T-cell (primary cell): ENCODE measurements around the gene SYNE2. TPM values are rescaled to one million over a fixed set of nuclear protein-coding genes. Genes with fewer than 3 reads are reported as not detected.

Source experiments
- ATAC-seq, 4 experiments: fragments of 200-7000 bp in 3 of 4; fragments of 150-1000 bp in 1 of 4; cut with Tn5 transposase; replicated peaks in 1 of 4; 1 replicate in 3 of 4; 2 replicates in 1 of 4; pipeline ENCODE4 v1.10.0; 2021; ENCODE audit warnings: moderate library complexity in 3 of 4, mild to moderate bottlenecking in 2 of 4, moderate number of reproducible peaks in 1 of 4
- CTCF ChIA-PET, 2 donors: fragments of 300-600 bp; sonication (Branson Sonifier 250); formaldehyde crosslinking; loops; one replicate each; lab custom pipeline; 2022; ENCODE audit warnings: antibody characterized with exemption in 2 of 2; lab: Charles Lee
- POLR2A ChIA-PET, 2 donors: fragments of 300-600 bp; sonication (Branson Sonifier 250); formaldehyde crosslinking; loops; one replicate each; lab custom pipeline; 2022; ENCODE audit warnings: antibody characterized with exemption in 2 of 2; lab: Charles Lee
- DNase-seq, 35 experiments: peaks; one replicate each; pipeline versions ENCODE4 v3.0.0 to v3.0.0-alpha.2; 2013 to 2023
- H3K27ac ChIP-seq: one replicate; pipeline ENCODE4 v1.5.1; 2013; ENCODE audit warnings: low read length
- H3K27me3 ChIP-seq, 2 experiments: replicated peaks in 1 of 2; 1 replicate in 1 of 2; 2 replicates in 1 of 2; pipeline versions ENCODE4 v1.6.1 to v1.7.0; 2013; ENCODE audit warnings: low read length in 1 of 2, mixed read lengths in 1 of 2; ENCODE audit not compliant: control insufficient read depth in 2 of 2, insufficient read depth in 2 of 2; ENCODE audit errors: extremely low read depth in 1 of 2
- H3K36me3 ChIP-seq, 2 donors: 1 replicate in 1 of 2; 2 replicates in 1 of 2; pipeline versions ENCODE4 v1.6.1 to v1.7.0; 2013; ENCODE audit warnings: low read length in 1 of 2; ENCODE audit not compliant: control insufficient read depth in 2 of 2, insufficient read depth in 1 of 2; ENCODE audit errors: extremely low read depth in 1 of 2
- H3K4me1 ChIP-seq, 2 experiments: 1 replicate in 1 of 2; 2 replicates in 1 of 2; pipeline versions ENCODE4 v1.6.1 to v1.7.0; 2013; ENCODE audit warnings: low read length in 2 of 2, mixed read lengths in 1 of 2; ENCODE audit not compliant: insufficient read depth in 2 of 2, control insufficient read depth in 1 of 2; ENCODE audit errors: extremely low read depth in 1 of 2
- H3K4me3 ChIP-seq, 2 donors: 1 replicate in 1 of 2; 2 replicates in 1 of 2; pipeline versions ENCODE4 v1.5.1 to v1.7.0; 2013; ENCODE audit warnings: mild to moderate bottlenecking in 2 of 2, low read length in 1 of 2, moderate library complexity in 1 of 2; ENCODE audit not compliant: control insufficient read depth in 1 of 2; ENCODE audit errors: extremely low read depth in 1 of 2
- H3K9me3 ChIP-seq: 2 replicates; pipeline ENCODE4 v1.7.0; 2013
- H3K27ac Mint-ChIP-seq, 2 donors: one replicate each; pipeline ENCODE4 v1.8.0; 2020 to 2021; ENCODE audit warnings: mild to moderate bottlenecking in 2 of 2, mixed read lengths in 2 of 2
- H3K27me3 Mint-ChIP-seq, 2 donors: one replicate each; pipeline ENCODE4 v1.8.0; 2021 to 2022; ENCODE audit warnings: mixed read lengths in 2 of 2
- H3K36me3 Mint-ChIP-seq: one replicate; pipeline ENCODE4 v1.8.0; 2021; ENCODE audit warnings: mixed read lengths
- H3K4me1 Mint-ChIP-seq, 3 donors: one replicate each; pipeline ENCODE4 v1.8.0; 2020 to 2022; ENCODE audit warnings: mixed read lengths in 3 of 3, mild to moderate bottlenecking in 1 of 3
- H3K4me3 Mint-ChIP-seq, 3 donors: one replicate each; pipeline ENCODE4 v1.8.0; 2020 to 2022; ENCODE audit warnings: mild to moderate bottlenecking in 3 of 3, mixed read lengths in 3 of 3, moderate library complexity in 3 of 3
- H3K9me3 Mint-ChIP-seq, 3 donors: one replicate each; pipeline ENCODE4 v1.8.0; 2020 to 2022; ENCODE audit warnings: mixed read lengths in 3 of 3
- WGBS: methylation state at CpG from one replicate; pipeline ENCODE4 v1.1.5; 2013; ENCODE audit warnings: missing lambda C conversion rate; ENCODE audit not compliant: insufficient coverage; 5-methylcytosine and 5-hydroxymethylcytosine counted together
- total RNA-seq, 35 experiments: library from RNA in 6 of 35; stranded (reverse) in 6 of 35; fragments of 120-200 nt in 1 of 35; gene quantifications; one replicate each; pipeline versions ENCODE4 v1.2.1 to v1.2.4 and lab custom pipeline; 2013 to 2026

Gene SYNE2
- total RNA-seq, 5 donors from 2014 or later (not counting 1 experiment from before 2014, with no cell fraction given) = 150 to 321 (median 229) TPM

GRCh38 chr14:64201296-64201695 is 348.5 kb downstream of the SYNE2 start:
- WGBS = 90% methylated on average over 1 of the region's 7 CpGs
- Mint-ChIP-seq H3K4me3 (no peak overlapping the region), H3K9me3 (no peaks in the 10 kb centered on the region), H3K27me3 (no peaks in the 10 kb centered on the region), H3K27ac (peak overlapping the region in 1 of 2 donors; percentile 71), H3K4me1 (peaks cover 19 to 40% (median 22%) of the 10 kb centered on the region in 3 donors), H3K36me3 (peaks cover 48% of the 10 kb centered on the region)
- DNase-seq (no peak), ATAC-seq (no peak)
- H3K27me3 ChIP-seq = no peaks in the 10 kb centered on the region
- H3K4me3 ChIP-seq = no peak overlapping the region
- POLR2A ChIA-PET = no interaction called here
- no peaks in the 10 kb centered on the region for H3K9me3 ChIP-seq
- peaks cover 0 to 18% of the 10 kb centered on the region in 2 donors for H3K36me3 ChIP-seq
- H3K27ac ChIP-seq = no peak overlapping the region
- peaks cover 2% of the 10 kb centered on the region in 2 experiments for H3K4me1 ChIP-seq
- CTCF ChIA-PET = no interaction called here

- DNase-seq (no peak), ATAC-seq (no peak)
- Mint-ChIP-seq H3K9me3 (no peaks in the 10 kb centered on the region), H3K36me3 (peaks cover 47% of the 10 kb centered on the region), H3K27me3 (no peaks in the 10 kb centered on the region), H3K4me1 (peaks cover 14 to 35% (median 15%) of the 10 kb centered on the region in 3 donors), H3K27ac (no peak overlapping the region), H3K4me3 (no peak overlapping the region)
- WGBS = 95% methylated on average over 16 of the region's 18 CpGs
- Histone ChIP-seq H3K4me3 (no peak overlapping the region), H3K27ac (no peak overlapping the region), H3K9me3 (no peaks in the 10 kb centered on the region), H3K27me3 (no peaks in the 10 kb centered on the region), H3K36me3 (peaks cover 0 to 20% of the 10 kb centered on the region in 2 donors), H3K4me1 (no peaks in the 10 kb centered on the region)
- POLR2A ChIA-PET = no interaction called here
- CTCF ChIA-PET = no interaction called here
Observed at GRCh38 chr14:64201921-64202545, 349.2 kb downstream of the SYNE2 start.

- CTCF ChIA-PET = no interaction called here
- no peaks in the 10 kb centered on the region for H3K9me3 ChIP-seq
- Mint-ChIP-seq H3K9me3 (no peaks in the 10 kb centered on the region), H3K36me3 (peaks cover 41% of the 10 kb centered on the region), H3K27ac (peak overlapping the region in 1 of 2 donors; percentile 71), H3K4me3 (no peak overlapping the region), H3K27me3 (no peaks in the 10 kb centered on the region), H3K4me1 (peaks cover 7 to 29% (median 11%) of the 10 kb centered on the region in 3 donors)
- H3K4me3 ChIP-seq = no peak overlapping the region
- no peak for ATAC-seq
- H3K27ac ChIP-seq = no peak overlapping the region
- DNase-seq = no peak
- peaks cover 0 to 21% of the 10 kb centered on the region in 2 donors for H3K36me3 ChIP-seq
- no peaks in the 10 kb centered on the region for H3K4me1 ChIP-seq
- WGBS = 79% methylated on average over 7 of the region's 10 CpGs
- POLR2A ChIA-PET = no interaction called here
- no peaks in the 10 kb centered on the region for H3K27me3 ChIP-seq
Observed at GRCh38 chr14:64202716-64203115, 349.9 kb downstream of the SYNE2 start.

- peak overlapping the region; percentile 3 to 13 for H3K27ac Mint-ChIP-seq
- H3K27ac ChIP-seq = no peak overlapping the region
- WGBS = no CpG with 5 or more reads among the region's 4 CpGs
- H3K9me3 Mint-ChIP-seq = no peaks in the 10 kb centered on the region
- ATAC-seq = peak in 1 of 4 experiments; percentile 17
- DNase-seq = no peak
- no peaks in the 10 kb centered on the region for H3K4me1 ChIP-seq
- no peak overlapping the region for H3K4me3 ChIP-seq
- H3K36me3 Mint-ChIP-seq = peaks cover 40% of the 10 kb centered on the region
- H3K9me3 ChIP-seq = no peaks in the 10 kb centered on the region
- no peaks in the 10 kb centered on the region for H3K27me3 ChIP-seq
- ChIA-PET POLR2A (no interaction called here), CTCF (no interaction called here)
- no peak overlapping the region for H3K4me3 Mint-ChIP-seq
- peaks cover 3 to 24% (median 11%) of the 10 kb centered on the region in 3 donors for H3K4me1 Mint-ChIP-seq
- peaks cover 0 to 24% of the 10 kb centered on the region in 2 donors for H3K36me3 ChIP-seq
- H3K27me3 Mint-ChIP-seq = no peaks in the 10 kb centered on the region
Observed at GRCh38 chr14:64203366-64204006, 350.7 kb downstream of the SYNE2 start.

- Mint-ChIP-seq H3K4me1 (peaks cover 0 to 8% (median 6%) of the 10 kb centered on the region in 3 donors), H3K27ac (no peak overlapping the region), H3K36me3 (peaks cover 41% of the 10 kb centered on the region), H3K4me3 (no peak overlapping the region), H3K9me3 (no peaks in the 10 kb centered on the region), H3K27me3 (no peaks in the 10 kb centered on the region)
- WGBS = 97% methylated on average over 6 of the region's 7 CpGs
- no peak for ATAC-seq
- H3K27me3 ChIP-seq = no peaks in the 10 kb centered on the region
- no peaks in the 10 kb centered on the region for H3K4me1 ChIP-seq
- H3K27ac ChIP-seq = no peak overlapping the region
- no peak overlapping the region for H3K4me3 ChIP-seq
- POLR2A ChIA-PET = no interaction called here
- peaks cover 0 to 59% of the 10 kb centered on the region in 2 donors for H3K36me3 ChIP-seq
- no peaks in the 10 kb centered on the region for H3K9me3 ChIP-seq
- CTCF ChIA-PET = no interaction called here
- no peak for DNase-seq
Observed at GRCh38 chr14:64208261-64208660, 355.5 kb downstream of the SYNE2 start.

GRCh38 chr14:64208981-64209380 is 356.2 kb downstream of the SYNE2 start:
- POLR2A ChIA-PET = no interaction called here
- H3K4me3 ChIP-seq = no peak overlapping the region
- Mint-ChIP-seq H3K4me1 (peaks cover 0 to 6% (median 6%) of the 10 kb centered on the region in 3 donors), H3K27me3 (no peaks in the 10 kb centered on the region), H3K9me3 (no peaks in the 10 kb centered on the region), H3K36me3 (peaks cover 40% of the 10 kb centered on the region), H3K27ac (no peak overlapping the region), H3K4me3 (no peak overlapping the region)
- ATAC-seq (no peak), DNase-seq (no peak)
- no peak overlapping the region for H3K27ac ChIP-seq
- no peaks in the 10 kb centered on the region for H3K4me1 ChIP-seq
- H3K9me3 ChIP-seq = no peaks in the 10 kb centered on the region
- CTCF ChIA-PET = no interaction called here
- H3K36me3 ChIP-seq = peaks cover 0 to 65% of the 10 kb centered on the region in 2 donors
- H3K27me3 ChIP-seq = no peaks in the 10 kb centered on the region
- WGBS = 100% methylated on average over 3 of the region's 10 CpGs
